H1 (cell line): ENCODE results near the gene VENTX. TPM values are rescaled to one million over a fixed set of nuclear protein-coding genes. Genes with fewer than 3 reads are reported as not detected.

ENCODE experiments used
- CTCF ChIA-PET: fragments of 300-600 bp; sonication (Branson Sonifier 250); formaldehyde crosslinking; loops from one replicate; lab custom pipeline; 2021; ENCODE audit not compliant: partially characterized antibody; lab: Charles Lee
- POLR2A ChIA-PET: fragments of 300-600 bp; sonication (Branson Sonifier 250); formaldehyde crosslinking; loops from one replicate; lab custom pipeline; 2021; ENCODE audit warnings: inconsistent platforms; ENCODE audit not compliant: partially characterized antibody; lab: Charles Lee
- DNase-seq, 2 experiments: peaks; one replicate each; pipeline versions ENCODE4 v3.0.0 to v3.0.0-alpha.2; 2010 to 2022; ENCODE audit warnings: low spot score in 2 of 2, low read depth in 1 of 2, mixed read lengths in 1 of 2
- FAIRE-seq: peaks from 2 replicates; lab custom pipeline; 2011; peaks lifted over from hg19 to GRCh38; lab: Jason Lieb, UNC
- H2AFZ ChIP-seq: 2 replicates; pipeline ENCODE4 v1.8.1; 2012; ENCODE audit warnings: low read length, inconsistent platforms
- H2AK5ac ChIP-seq: 2 replicates; pipeline ENCODE4 v1.6.1; 2013; ENCODE audit warnings: low read depth, low read length
- H2BK120ac ChIP-seq: replicated peaks from 2 replicates; pipeline ENCODE3; 2013; ENCODE audit warnings: low read depth, low read length, inconsistent platforms
- H2BK12ac ChIP-seq: 2 replicates; pipeline ENCODE4 v1.6.1; 2013; ENCODE audit warnings: low read depth, low read length
- H2BK15ac ChIP-seq: 2 replicates; pipeline ENCODE4 v1.6.1; 2013; ENCODE audit warnings: low read length
- H2BK20ac ChIP-seq: 2 replicates; pipeline ENCODE4 v1.6.1; 2013; ENCODE audit warnings: low read length
- H2BK5ac ChIP-seq: 2 replicates; pipeline ENCODE4 v1.6.1; 2013; ENCODE audit warnings: low read depth, low read length
- H3K14ac ChIP-seq: 2 replicates; pipeline ENCODE4 v1.6.1; 2013; ENCODE audit warnings: inconsistent platforms; ENCODE audit not compliant: insufficient read length
- H3K18ac ChIP-seq: 2 replicates; pipeline ENCODE4 v1.6.1; 2013; ENCODE audit warnings: low read length; ENCODE audit errors: extremely low read depth
- H3K23ac ChIP-seq: 2 replicates; pipeline ENCODE4 v1.6.1; 2013; ENCODE audit warnings: inconsistent platforms; ENCODE audit not compliant: insufficient read length
- H3K23me2 ChIP-seq: 2 replicates; pipeline ENCODE4 v1.6.1; 2013; ENCODE audit warnings: low read depth, low read length
- H3K27ac ChIP-seq: 2 replicates; pipeline ENCODE4 v1.6.1; 2011; ENCODE audit warnings: low read depth, low read length, inconsistent platforms
- H3K27me3 ChIP-seq, 4 experiments: replicated peaks in 1 of 4; 1 replicate in 1 of 4; 2 replicates in 3 of 4; pipeline versions ENCODE4 v1.6.1 to v1.8.1; 2011 to 2013; ENCODE audit warnings: low read length in 3 of 4, mild to moderate bottlenecking in 3 of 4, inconsistent platforms in 2 of 4, mixed read lengths in 2 of 4, moderate library complexity in 1 of 4; ENCODE audit not compliant: control insufficient read depth in 3 of 4, insufficient read depth in 3 of 4; ENCODE audit errors: extremely low read depth in 1 of 4
- H3K36me3 ChIP-seq, 4 experiments: 2 replicates each; pipeline versions ENCODE4 v1.6.1 to v1.8.1; 2011 to 2013; ENCODE audit warnings: mild to moderate bottlenecking in 4 of 4, low read length in 3 of 4, moderate library complexity in 2 of 4, control low read depth in 1 of 4, inconsistent platforms in 1 of 4; ENCODE audit not compliant: insufficient read depth in 4 of 4, control insufficient read depth in 2 of 4
- H3K4ac ChIP-seq: replicated peaks from 2 replicates; pipeline ENCODE3; 2013; ENCODE audit warnings: low read length, low read depth, mixed read lengths, inconsistent platforms; ENCODE audit not compliant: insufficient read length
- H3K4me1 ChIP-seq, 4 experiments: replicated peaks in 1 of 4; 1 replicate in 1 of 4; 2 replicates in 3 of 4; pipeline versions ENCODE4 v1.6.1 to v1.8.1; 2011 to 2013; ENCODE audit warnings: low read length in 3 of 4, inconsistent platforms in 2 of 4, mixed read lengths in 1 of 4; ENCODE audit not compliant: insufficient read depth in 4 of 4, control insufficient read depth in 3 of 4
- H3K4me2 ChIP-seq, 2 experiments: 2 replicates each; pipeline versions ENCODE4 v1.6.1 to v1.8.1; 2011 to 2013; ENCODE audit warnings: low read depth in 2 of 2, low read length in 2 of 2, control low read depth in 1 of 2, inconsistent platforms in 1 of 2, mild to moderate bottlenecking in 1 of 2; ENCODE audit not compliant: insufficient read depth in 1 of 2
- H3K4me3 ChIP-seq, 4 experiments: fragments of 200-600, 300-600 bp in 1 of 4; sonication (generic), shearing (Covaris generic), sonication (Bioruptor Twin) in 1 of 4; 2 replicates each; pipeline versions ENCODE4 v1.5.1 to v1.8.1; 2011 to 2016; ENCODE audit warnings: low read length in 4 of 4, low read depth in 3 of 4, control low read depth in 2 of 4, inconsistent platforms in 2 of 4, mild to moderate bottlenecking in 2 of 4, mixed read lengths in 1 of 4, moderate library complexity in 1 of 4; ENCODE audit not compliant: insufficient read depth in 2 of 4; ENCODE audit errors: extremely low read depth in 1 of 4
- H3K56ac ChIP-seq: replicated peaks from 2 replicates; pipeline ENCODE3; 2013; ENCODE audit warnings: low read depth, mild to moderate bottlenecking, mixed read lengths, low read length, inconsistent platforms; ENCODE audit not compliant: insufficient read length
- H3K79me1 ChIP-seq: 2 replicates; pipeline ENCODE4 v1.6.1; 2013; ENCODE audit warnings: low read depth, low read length, control low read depth
- H3K79me2 ChIP-seq, 2 experiments: 2 replicates each; pipeline versions ENCODE4 v1.6.1 to v1.8.1; 2012 to 2013; ENCODE audit warnings: low read length in 2 of 2, mild to moderate bottlenecking in 2 of 2, inconsistent platforms in 1 of 2; ENCODE audit not compliant: insufficient read depth in 2 of 2, control insufficient read depth in 1 of 2
- H3K9ac ChIP-seq, 4 experiments: replicated peaks in 1 of 4; 1 replicate in 1 of 4; 2 replicates in 3 of 4; pipeline versions ENCODE4 v1.6.1 to v1.8.1; 2011 to 2013; ENCODE audit warnings: low read depth in 3 of 4, low read length in 3 of 4, control low read depth in 2 of 4, mild to moderate bottlenecking in 2 of 4, moderate library complexity in 2 of 4, inconsistent platforms in 1 of 4; ENCODE audit errors: extremely low read depth in 1 of 4
- H3K9me3 ChIP-seq, 2 experiments: 2 replicates each; pipeline versions ENCODE4 v1.6.1 to v1.8.1; 2012 to 2013; ENCODE audit warnings: mild to moderate bottlenecking in 2 of 2, moderate library complexity in 2 of 2, control low read depth in 1 of 2, inconsistent platforms in 1 of 2, low read depth in 1 of 2, low read length in 1 of 2, mixed read lengths in 1 of 2; ENCODE audit not compliant: insufficient read depth in 2 of 2
- H4K20me1 ChIP-seq, 2 experiments: replicated peaks in 1 of 2; 2 replicates each; pipeline versions ENCODE3 to v1.8.1; 2011 to 2013; ENCODE audit warnings: inconsistent platforms in 2 of 2, low read length in 2 of 2, mild to moderate bottlenecking in 1 of 2; ENCODE audit not compliant: insufficient read depth in 2 of 2, control insufficient read depth in 1 of 2
- H4K5ac ChIP-seq: 2 replicates; pipeline ENCODE4 v1.6.1; 2013; ENCODE audit warnings: low read length, low read depth, mixed read lengths, inconsistent platforms; ENCODE audit not compliant: insufficient read length
- H4K8ac ChIP-seq: 2 replicates; pipeline ENCODE4 v1.8.0; 2013; ENCODE audit warnings: mild to moderate bottlenecking, moderate library complexity, low read length, inconsistent platforms; ENCODE audit not compliant: insufficient read depth; ENCODE audit errors: extremely low read depth
- H4K91ac ChIP-seq: replicated peaks from 2 replicates; pipeline ENCODE3; 2013; ENCODE audit warnings: low read length, mixed read lengths, inconsistent platforms; ENCODE audit not compliant: insufficient read length
- CBX5 ChIP-seq: fragments of 300-800, 300-1000 bp; sonication (generic); IDR thresholded peaks from 2 replicates; pipeline ENCODE4 v1.7.1; 2016; ENCODE audit warnings: antibody characterized with exemption, low read length, low read depth
- NRF1 ChIP-seq: IDR thresholded peaks from 2 replicates; pipeline ENCODE4 v1.6.1; 2011; ENCODE audit warnings: mild to moderate bottlenecking, low read depth, low read length, improper control_type of control experiment
- TAF7 ChIP-seq: optimal IDR thresholded peaks from 2 replicates; pipeline ENCODE3; 2011; ENCODE audit warnings: low read depth, mild to moderate bottlenecking, inconsistent platforms, low read length, moderate library complexity, borderline replicate concordance
- WGBS, 2 experiments: shearing (Covaris generic) in 1 of 2; methylation state at CpG; one replicate each; pipeline versions ENCODE4 v1.1.6 to v1.1.7; 2013 to 2015; ENCODE audit warnings: low lambda C conversion rate in 2 of 2, mixed read lengths in 2 of 2, inconsistent platforms in 1 of 2, low coverage in 1 of 2, missing lambda C conversion rate in 1 of 2; ENCODE audit not compliant: insufficient replicate concordance in 2 of 2, insufficient coverage in 1 of 2, insufficient read length in 1 of 2; ENCODE audit errors: extremely low coverage in 1 of 2, missing lambda C conversion rate in 1 of 2; 5-methylcytosine and 5-hydroxymethylcytosine counted together
- polyA plus RNA-seq, 7 experiments: library from polyadenylated mRNA; depleted of rRNA in 3 of 7; stranded (reverse) in 5 of 7; unstranded in 2 of 7; fragments of >200 nt in 5 of 7; fragments of 200-250 nt in 2 of 7; gene quantifications; 1 replicate in 5 of 7; 2 replicates in 1 of 7; 4 replicates in 1 of 7; pipeline versions ENCODE4 v1.2.1 to v1.2.3, GENCODE V29; 2011 to 2013; ENCODE audit warnings: missing spikeins in 2 of 7, mixed read lengths in 2 of 7
- total RNA-seq: library from RNA; stranded (reverse); fragmentation: NEBNext Ultra II Directional; extraction: Animal tissue kit (Norgen Biotek cat#: 25700); gene quantifications from 2 replicates; pipeline ENCODE4 v1.2.1, GENCODE V29; 2021

Gene VENTX
- total and polyA plus RNA-seq, 2 of the 8 experiments (the other 6 are each of a cell fraction or from before 2014, with no cell fraction given) = 5.6 TPM

- Histone ChIP-seq H2BK12ac (no peak overlapping the region), H3K27me3 (peaks cover under 1 to 7% (median 6%) of the 10 kb centered on the region in 4 experiments; a peak in 6 of 7 replicates), H3K4me2 (no peak overlapping the region), H2BK20ac (no peak overlapping the region), H3K79me2 (no peaks in the 10 kb centered on the region), H3K79me1 (no peaks in the 10 kb centered on the region), H3K27ac (no peak overlapping the region), H4K8ac (no peak overlapping the region; the same call in 1 of the 2 replicates), H3K4ac (no peak overlapping the region), H3K9me3 (no peaks in the 10 kb centered on the region), H2BK120ac (no peak overlapping the region), H3K14ac (no peak overlapping the region), H3K4me1 (peaks cover 0 to 15% (median 9%) of the 10 kb centered on the region in 4 experiments; a peak in 6 of 7 replicates), H3K56ac (no peak overlapping the region), H3K23me2 (no peaks in the 10 kb centered on the region; the same call in 1 of the 2 replicates), H3K18ac (no peak overlapping the region), H2BK15ac (no peak overlapping the region), H2AFZ (no peak overlapping the region), H4K5ac (no peak overlapping the region), H4K91ac (no peak overlapping the region), H3K9ac (no peak overlapping the region), H4K20me1 (no peaks in the 10 kb centered on the region), H3K36me3 (no peaks in the 10 kb centered on the region), H3K4me3 (no peak overlapping the region), H2BK5ac (no peak overlapping the region), H3K23ac (no peak overlapping the region), H2AK5ac (no peak overlapping the region)
- 84% methylated on average over 14 of the region's 14 CpGs; no CpG with 5 or more reads in 1 of the 2 experiments for WGBS, 2 experiments
- TF ChIP-seq NRF1 (no peak), CBX5 (no peak), TAF7 (no peak)
- FAIRE-seq (no peak), DNase-seq (no peak)
- ChIA-PET POLR2A (interaction anchor here (1.3 kb wide), 1 partner anchor 14 kb away, joined by 4 read pairs; the partner anchor contains the start of gene VENTX), CTCF (interaction anchor here (1.1 to 2.2 kb wide), 5 partner anchors 22 to 80 kb away, joined by 4 to 11 read pairs (median 6); partner anchors contain the start of gene ADAM8)
Measured at GRCh38 chr10:133224076-133224475, 13.6 kb upstream of the VENTX start.
